ENCODE measurements around the gene ACKR3.

ACKR3 gene

GRCh38 chr2:236550290-236550689, 19.3 kb upstream of the ACKR3 start:
- no peak for DNase-seq (ENCODE audit: low spot score)

- DNase-seq (ENCODE audit: low spot score): no peak
Observed at GRCh38 chr2:236550701-236551465, 18.7 kb upstream of the ACKR3 start.

- no peak for DNase-seq (ENCODE audit: low spot score)
Observed at GRCh38 chr2:236551471-236552211, 18.0 kb upstream of the ACKR3 start.

- DNase-seq (ENCODE audit: low spot score): no peak
Observed at GRCh38 chr2:236552212-236552542, 17.4 kb upstream of the ACKR3 start.

- DNase-seq (ENCODE audit: low spot score): no peak
Observed at GRCh38 chr2:236552581-236553363, 16.9 kb upstream of the ACKR3 start.

GRCh38 chr2:236553522-236553921, 16.1 kb upstream of the ACKR3 start:
- DNase-seq (ENCODE audit: low spot score): no peak

GRCh38 chr2:236554629-236555282, 14.9 kb upstream of the ACKR3 start:
- no peak for DNase-seq (ENCODE audit: low spot score)

GRCh38 chr2:236555481-236555880, 14.1 kb upstream of the ACKR3 start:
- DNase-seq (ENCODE audit: low spot score): no peak

- no peak for DNase-seq (ENCODE audit: low spot score)
Observed at GRCh38 chr2:236557306-236558030, 12.2 kb upstream of the ACKR3 start.

GRCh38 chr2:236558036-236558435, 11.6 kb upstream of the ACKR3 start:
- DNase-seq (ENCODE audit: low spot score): no peak

GRCh38 chr2:236558993-236559978, 10.3 kb upstream of the ACKR3 start:
- DNase-seq (ENCODE audit: low spot score): no peak

- DNase-seq (ENCODE audit: low spot score): no peak
Observed at GRCh38 chr2:236561874-236562273, 7.8 kb upstream of the ACKR3 start.

- no peak for DNase-seq (ENCODE audit: low spot score)
Observed at GRCh38 chr2:236562434-236562833, 7.2 kb upstream of the ACKR3 start.

- DNase-seq (ENCODE audit: low spot score): no peak
Observed at GRCh38 chr2:236563953-236564352, 5.7 kb upstream of the ACKR3 start.

GRCh38 chr2:236565212-236565611, 4.4 kb upstream of the ACKR3 start:
- no peak for DNase-seq (ENCODE audit: low spot score)

GRCh38 chr2:236565879-236566402, 3.7 kb upstream of the ACKR3 start:
- DNase-seq (ENCODE audit: low spot score): no peak

- no peak for DNase-seq (ENCODE audit: low spot score)
Observed at GRCh38 chr2:236566596-236566995, 3.0 kb upstream of the ACKR3 start.

- no peak for DNase-seq (ENCODE audit: low spot score)
Observed at GRCh38 chr2:236568068-236568921, 1.3 kb upstream of the ACKR3 start.

- no peak for DNase-seq (ENCODE audit: low spot score)
Observed at GRCh38 chr2:236568922-236569572, 578 bp upstream of the ACKR3 start.
